Ascending aorta (tissue), 2 donors: Measurements from ENCODE around the gene WIPI1. TPM values are rescaled to one million over a fixed set of nuclear protein-coding genes. Genes with fewer than 3 reads are reported as not detected.
"Not testable (repeated sequence)": the region's sequence is repeated elsewhere in the genome, so short reads cannot be mapped to it uniquely, and the experiment has no call there.

Experiments
- DNase-seq, 2 donors: peaks; one replicate each; pipeline ENCODE4 v3.0.0-alpha.2; 2019; ENCODE audit warnings: low spot score in 2 of 2
- H3K27ac ChIP-seq, 2 donors: fragments of 200-600 bp; sonication (generic); one replicate each; pipeline ENCODE4 v1.5.1; 2016 to 2017; ENCODE audit warnings: mild to moderate bottlenecking in 1 of 2
- H3K27me3 ChIP-seq: fragments of 200-600 bp; sonication (generic); one replicate; pipeline ENCODE4 v1.5.1; 2017
- H3K36me3 ChIP-seq, 2 donors: fragments of 200-600 bp; sonication (generic); one replicate each; pipeline ENCODE4 v1.5.1; 2016
- H3K4me1 ChIP-seq, 2 donors: fragments of 200-600 bp; sonication (generic); one replicate each; pipeline ENCODE4 v1.5.1; 2016 to 2017; ENCODE audit warnings: mild to moderate bottlenecking in 1 of 2
- H3K4me3 ChIP-seq, 2 donors: fragments of 200-600 bp; sonication (generic); one replicate each; pipeline ENCODE4 v1.5.1; 2016 to 2017; ENCODE audit warnings: mild to moderate bottlenecking in 1 of 2
- H3K9me3 ChIP-seq, 2 donors: fragments of 200-600 bp; sonication (generic); one replicate each; pipeline ENCODE4 v1.5.1; 2016
- CTCF ChIP-seq, 3 experiments: fragments of 200-600 bp in 2 of 3; fragments of 450-650 bp in 1 of 3; sonication (generic) in 2 of 3; IDR thresholded peaks; one replicate each; pipeline ENCODE4 v1.5.1; 2016 to 2019; ENCODE audit warnings: antibody characterized with exemption in 3 of 3, mild to moderate bottlenecking in 1 of 3, moderate library complexity in 1 of 3
- intact Hi-C: fragments of 100-400 bp; cut with DNase I; formaldehyde crosslinking; loops from one replicate; pipeline ENCODE4 v1.15.1; 2023
- total RNA-seq: library from RNA; depleted of rRNA; stranded (reverse); fragments of >200 nt; gene quantifications from one replicate; pipeline ENCODE4 v1.1.0, GENCODE V29; 2016

WIPI1 gene
- total RNA-seq, 1 donor from 2014 or later, result 18.0 TPM

- no peak for DNase-seq
- intact Hi-C loops, result loop anchor here (5.0 kb wide), 1 partner anchor 133 kb away; the partner anchor contains the start of gene PRKAR1A
- peak overlapping the region; percentile 76 to 77 for H3K27ac ChIP-seq
- no peaks in the 10 kb centered on the region for H3K27me3 ChIP-seq
- TF ChIP-seq CTCF (IDR thresholded peaks at IDR 0.05), result no peak
- H3K9me3 ChIP-seq, result no peaks in the 10 kb centered on the region
- H3K4me3 ChIP-seq, result peak overlapping the region in 1 of 2 donors; percentile 0
- H3K4me1 ChIP-seq, result peaks cover 12% of the 10 kb centered on the region in 2 donors
- H3K36me3 ChIP-seq, result no peaks in the 10 kb centered on the region
These were observed 78.2 kb downstream of the WIPI1 start for GRCh38 chr17:68379177-68379510.

- Histone ChIP-seq H3K4me1 (peaks cover 12% of the 10 kb centered on the region in 2 donors), H3K4me3 (peak overlapping the region in 1 of 2 donors; percentile 0), H3K36me3 (no peaks in the 10 kb centered on the region), H3K27me3 (no peaks in the 10 kb centered on the region), H3K9me3 (no peaks in the 10 kb centered on the region), H3K27ac (peak overlapping the region; percentile 76 to 77)
- intact Hi-C loops, result loop anchor here (5.0 kb wide), 1 partner anchor 134 kb away; the partner anchor contains the start of gene PRKAR1A
- TF ChIP-seq CTCF (IDR thresholded peaks at IDR 0.05), result no peak
- DNase-seq, result peak; percentile 94 to 97
These were observed 78.8 kb downstream of the WIPI1 start for GRCh38 chr17:68378268-68379176.

- Histone ChIP-seq H3K27me3 (no peaks in the 10 kb centered on the region), H3K4me1 (peaks cover 12% of the 10 kb centered on the region in 2 donors), H3K4me3 (no peak overlapping the region)
These were observed 79.5 kb downstream of the WIPI1 start for GRCh38 chr17:68377771-68378267.

GRCh38 chr17:68376178-68376577, 81.1 kb downstream of the WIPI1 start:
- not testable (repeated sequence) for H3K27ac ChIP-seq, H3K27me3 ChIP-seq

More at GRCh38 chr17:68377771-68378267, 79.5 kb downstream of the WIPI1 start:
- intact Hi-C loops, result loop anchor here (5.0 kb wide), 1 partner anchor 134 kb away; the partner anchor contains the start of gene PRKAR1A
- Histone ChIP-seq H3K27ac (peak overlapping the region; percentile 76 to 77), H3K9me3 (no peaks in the 10 kb centered on the region), H3K36me3 (no peaks in the 10 kb centered on the region)
- no peak for TF ChIP-seq CTCF (IDR thresholded peaks at IDR 0.05)
- no peak for DNase-seq

GRCh38 chr17:68375566-68375965, 81.7 kb downstream of the WIPI1 start:
- no peak overlapping the region for H3K27ac ChIP-seq
- TF ChIP-seq CTCF (IDR thresholded peaks at IDR 0.05), result no peak
- peaks cover 12% of the 10 kb centered on the region in 2 donors for H3K4me1 ChIP-seq
- no peaks in the 10 kb centered on the region for H3K27me3 ChIP-seq
- intact Hi-C loops, result loop anchor here (1.0 to 5.0 kb wide), 2 partner anchors 11 to 137 kb away; partner anchors contain the start of gene PRKAR1A
- H3K9me3 ChIP-seq, result no peaks in the 10 kb centered on the region
- H3K36me3 ChIP-seq, result no peaks in the 10 kb centered on the region
- no peak for DNase-seq
- H3K4me3 ChIP-seq, result no peak overlapping the region

More at GRCh38 chr17:68376178-68376577, 81.1 kb downstream of the WIPI1 start:
- peaks cover 12% of the 10 kb centered on the region in 2 donors for H3K4me1 ChIP-seq
- not testable (repeated sequence) for H3K9me3 ChIP-seq, H3K36me3 ChIP-seq, H3K4me3 ChIP-seq, DNase-seq
- intact Hi-C loops, result loop anchor here (5.0 kb wide), 1 partner anchor 136 kb away; the partner anchor contains the start of gene PRKAR1A

Other genes with a start within 250 kb of the WIPI1 start
- gene AMZ2, start 209.5 kb downstream of the WIPI1 start, total RNA-seq, result 41.6 TPM
- gene SLC16A6, start 166.4 kb downstream of the WIPI1 start, total RNA-seq, result not detected
- gene ARSG, start 166.0 kb downstream of the WIPI1 start, total RNA-seq, result 7.3 TPM
- gene PRKAR1A, start 54.9 kb upstream of the WIPI1 start, total RNA-seq, result 233 TPM
- 60.0 TPM for gene FAM20A, start 143.9 kb upstream of the WIPI1 start, total RNA-seq